SJSA1 (cell line): ENCODE data around the gene JAKMIP1. TPM values are rescaled to one million over a fixed set of nuclear protein-coding genes. Genes with fewer than 3 reads are reported as not detected.

ENCODE experiments used
- DNase-seq, 2 experiments: peaks; one replicate each; pipeline ENCODE4 v3.0.0-alpha.2; 2015 to 2020; ENCODE audit warnings: low spot score in 2 of 2, low read depth in 1 of 2
- H3K27ac ChIP-seq: fragments of 250-450 bp; sonication (Bioruptor Pico); 2 replicates; pipeline ENCODE4 v1.5.1; 2020; ENCODE audit warnings: mild to moderate bottlenecking, moderate library complexity
- H3K27me3 ChIP-seq: fragments of 250-450 bp; sonication (Bioruptor Pico); replicated peaks from 2 replicates; pipeline ENCODE4 v1.5.1; 2020; ENCODE audit warnings: mild to moderate bottlenecking, moderate library complexity
- H3K36me3 ChIP-seq: fragments of 250-450 bp; sonication (Bioruptor Pico); 2 replicates; pipeline ENCODE4 v1.5.1; 2020; ENCODE audit warnings: mild to moderate bottlenecking
- H3K4me1 ChIP-seq: fragments of 250-450 bp; sonication (Bioruptor Pico); replicated peaks from 2 replicates; pipeline ENCODE4 v1.6.1; 2021; ENCODE audit warnings: mild to moderate bottlenecking
- H3K4me3 ChIP-seq: fragments of 250-450 bp; sonication (Bioruptor Pico); 2 replicates; pipeline ENCODE4 v1.5.1; 2020; ENCODE audit warnings: mild to moderate bottlenecking
- H3K9me3 ChIP-seq: fragments of 250-450 bp; sonication (Bioruptor Pico); replicated peaks from 2 replicates; pipeline ENCODE4 v1.5.1; 2020; ENCODE audit warnings: mild to moderate bottlenecking
- total RNA-seq: library from RNA; depleted of rRNA; stranded (reverse); fragments of >200 nt; shearing (Covaris generic); gene quantifications from 2 replicates; pipeline ENCODE4 v1.2.3, GENCODE V29; 2014

JAKMIP1 gene
- total RNA-seq, 1 experiment from 2014 or later: not detected

DNA sequence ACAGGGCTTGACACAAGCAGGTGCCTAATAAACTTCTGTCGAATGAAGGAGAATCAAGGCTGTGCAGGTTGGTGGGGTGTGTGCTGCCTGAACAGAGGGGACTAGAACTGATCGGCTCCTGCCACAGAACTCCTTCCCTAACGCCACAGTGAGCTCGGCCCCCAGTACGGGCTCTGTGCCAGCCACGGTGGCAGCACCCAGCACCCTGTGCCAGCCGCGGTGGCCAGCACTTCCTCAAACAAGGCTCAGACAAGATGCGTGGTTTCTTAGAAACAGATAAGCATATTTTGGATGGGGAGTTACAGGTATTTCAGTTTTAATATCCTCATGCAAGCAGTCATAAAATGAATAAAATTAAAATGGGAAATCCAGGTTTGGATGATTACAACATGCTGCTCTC lies 156.1 kb downstream of the JAKMIP1 start:
- no peaks in the 10 kb centered on the region for H3K27me3 ChIP-seq
- DNase-seq: no peak
- no peaks in the 10 kb centered on the region for H3K4me1 ChIP-seq
- H3K9me3 ChIP-seq: no peaks in the 10 kb centered on the region
- no peak overlapping the region for H3K4me3 ChIP-seq
- no peaks in the 10 kb centered on the region for H3K36me3 ChIP-seq
- no peak overlapping the region for H3K27ac ChIP-seq

DNA sequence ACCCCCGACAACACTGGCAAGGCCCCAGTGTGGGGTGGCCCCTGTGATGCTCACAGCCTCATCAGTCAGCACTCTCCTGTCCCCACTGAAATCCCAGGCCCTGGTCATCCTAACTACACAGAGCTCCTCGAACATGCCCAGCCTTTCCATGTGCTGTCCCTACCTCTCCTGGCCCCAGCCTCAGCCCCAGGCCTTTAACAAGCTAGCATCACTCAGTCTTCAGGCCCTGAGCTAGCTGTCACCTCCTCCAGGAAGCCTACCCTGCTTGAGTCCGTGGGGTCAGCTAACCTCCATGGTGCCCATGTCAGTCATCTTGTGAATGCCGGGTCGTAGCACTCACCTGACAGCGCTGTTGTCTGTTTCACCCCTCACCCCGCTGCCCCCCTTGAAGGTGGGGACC lies 156.5 kb downstream of the JAKMIP1 start:
- no peaks in the 10 kb centered on the region for H3K4me1 ChIP-seq
- H3K36me3 ChIP-seq: no peaks in the 10 kb centered on the region
- no peak overlapping the region for H3K4me3 ChIP-seq
- no peaks in the 10 kb centered on the region for H3K9me3 ChIP-seq
- no peaks in the 10 kb centered on the region for H3K27me3 ChIP-seq
- DNase-seq: no peak
- H3K27ac ChIP-seq: no peak overlapping the region

DNA sequence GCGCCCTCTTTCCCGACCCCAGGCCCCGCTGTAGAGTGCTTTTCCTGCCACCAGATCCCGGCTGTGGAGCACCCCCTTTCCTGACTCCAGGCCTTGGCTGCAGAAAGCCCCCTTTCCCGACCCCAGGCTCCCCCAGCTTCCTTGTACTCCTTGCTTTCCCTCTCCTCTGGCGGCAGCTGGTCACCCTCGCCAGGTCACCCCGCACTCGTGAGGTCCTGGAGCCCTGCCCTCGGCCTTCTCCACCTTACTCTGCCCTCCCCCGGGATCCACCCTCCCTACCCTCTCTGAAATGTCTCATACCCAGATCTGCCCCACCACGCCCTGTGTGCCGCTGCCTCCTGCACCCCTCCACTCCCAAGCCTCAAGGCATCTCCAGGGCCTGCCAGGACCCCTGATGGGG lies 157.2 kb downstream of the JAKMIP1 start:
- H3K27ac ChIP-seq: no peak overlapping the region
- DNase-seq: no peak
- H3K36me3 ChIP-seq: no peaks in the 10 kb centered on the region
- no peaks in the 10 kb centered on the region for H3K27me3 ChIP-seq
- no peak overlapping the region for H3K4me3 ChIP-seq
- no peaks in the 10 kb centered on the region for H3K9me3 ChIP-seq
- H3K4me1 ChIP-seq: no peaks in the 10 kb centered on the region

DNA sequence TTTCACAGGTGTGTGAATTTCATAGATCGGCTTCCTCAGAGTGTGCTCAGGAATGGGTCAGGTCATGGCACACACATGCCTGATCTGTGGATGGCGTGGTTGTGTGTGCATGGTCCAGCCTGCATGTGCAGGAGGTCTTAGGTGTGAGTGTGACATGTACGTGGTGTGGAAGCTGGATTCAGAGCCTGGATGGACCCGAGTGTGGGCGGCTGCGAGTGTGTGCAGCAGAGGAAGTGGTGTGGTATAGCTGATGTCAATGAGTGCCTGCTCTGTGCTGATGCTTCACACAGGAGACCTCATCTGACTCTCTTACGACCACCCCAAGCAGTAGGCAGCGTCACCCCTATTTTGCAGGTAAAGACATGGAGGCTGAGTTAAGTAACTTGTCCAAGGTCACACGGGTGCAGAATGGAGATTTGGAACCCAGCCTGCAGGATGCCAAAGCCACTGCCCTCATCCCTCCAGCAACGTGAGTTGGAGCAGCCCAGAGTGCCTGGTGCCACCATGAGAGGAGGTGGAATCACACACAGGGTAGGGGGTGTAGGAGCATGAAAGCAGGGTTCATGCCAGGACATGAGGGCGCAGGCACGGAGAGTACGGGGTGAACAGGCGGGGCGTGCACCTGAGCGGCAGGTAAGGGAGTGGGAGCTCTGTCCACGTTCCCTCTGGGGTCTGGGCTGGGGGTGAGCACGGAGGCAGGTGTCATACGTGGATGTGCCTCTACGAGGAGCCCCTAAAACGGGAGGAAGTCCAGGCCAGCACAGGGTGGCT lies 157.9 kb downstream of the JAKMIP1 start:
- Histone ChIP-seq H3K36me3 (no peaks in the 10 kb centered on the region), H3K4me3 (no peak overlapping the region), H3K9me3 (no peaks in the 10 kb centered on the region), H3K4me1 (no peaks in the 10 kb centered on the region), H3K27ac (no peak overlapping the region), H3K27me3 (no peaks in the 10 kb centered on the region)
- no peak for DNase-seq

GRCh38 chr4:6041800-6042199 lies 158.5 kb downstream of the JAKMIP1 start:
- H3K27me3 ChIP-seq: no peaks in the 10 kb centered on the region
- no peak overlapping the region for H3K4me3 ChIP-seq
- no peak overlapping the region for H3K27ac ChIP-seq
- H3K9me3 ChIP-seq: no peaks in the 10 kb centered on the region
- DNase-seq: no peak
- no peaks in the 10 kb centered on the region for H3K4me1 ChIP-seq
- no peaks in the 10 kb centered on the region for H3K36me3 ChIP-seq

- Histone ChIP-seq H3K4me1 (no peaks in the 10 kb centered on the region), H3K27ac (no peak overlapping the region), H3K9me3 (no peaks in the 10 kb centered on the region), H3K36me3 (no peaks in the 10 kb centered on the region), H3K27me3 (no peaks in the 10 kb centered on the region), H3K4me3 (no peak overlapping the region)
- DNase-seq: no peak
Measured at GRCh38 chr4:6038711-6039110, 161.6 kb downstream of the JAKMIP1 start.

DNA sequence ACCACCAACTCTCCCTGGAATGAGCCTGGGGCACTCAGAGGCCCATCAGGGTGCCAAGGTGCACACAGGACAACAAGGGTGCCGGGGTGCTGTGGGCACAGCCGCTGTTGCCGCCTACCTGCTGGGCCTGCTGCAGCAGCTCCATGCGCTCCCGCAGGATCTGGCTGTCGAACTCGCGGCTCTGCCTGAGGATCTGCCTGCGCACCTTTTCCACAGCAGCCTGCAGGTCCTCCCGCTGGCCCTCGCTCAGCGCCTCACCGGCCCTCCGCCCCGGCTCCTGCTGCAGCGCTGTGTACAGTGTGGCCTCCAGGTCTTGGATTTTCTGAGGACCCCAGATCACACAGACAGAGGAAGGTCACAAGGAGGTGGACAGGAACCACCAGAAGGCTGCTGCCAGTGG lies 164.6 kb downstream of the JAKMIP1 start:
- no peaks in the 10 kb centered on the region for H3K27me3 ChIP-seq
- DNase-seq: no peak
- H3K9me3 ChIP-seq: no peaks in the 10 kb centered on the region
- H3K36me3 ChIP-seq: no peaks in the 10 kb centered on the region
- H3K4me1 ChIP-seq: no peaks in the 10 kb centered on the region
- H3K27ac ChIP-seq: no peak overlapping the region
- H3K4me3 ChIP-seq: no peak overlapping the region

DNA sequence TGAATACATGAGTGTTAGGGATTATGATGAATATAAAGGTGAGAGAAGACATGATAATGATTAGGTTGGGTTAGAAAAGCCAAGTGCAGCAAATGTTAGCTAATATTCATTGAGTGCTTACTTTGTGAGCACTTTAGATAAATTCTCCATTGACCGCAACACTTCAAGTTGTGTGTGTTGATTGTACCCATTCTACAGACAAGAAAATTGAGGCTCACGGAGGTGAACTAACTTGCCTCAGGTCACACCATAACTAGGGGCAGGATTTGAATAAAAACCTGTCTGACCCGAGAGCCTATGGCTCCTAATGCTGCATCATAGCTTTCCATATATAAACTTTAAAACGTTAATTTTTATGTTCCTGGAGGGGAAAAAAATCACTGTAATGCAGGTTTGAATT lies 167.0 kb downstream of the JAKMIP1 start:
- Histone ChIP-seq H3K36me3 (no peaks in the 10 kb centered on the region), H3K4me3 (no peak overlapping the region), H3K4me1 (no peaks in the 10 kb centered on the region), H3K27ac (no peak overlapping the region), H3K9me3 (no peaks in the 10 kb centered on the region), H3K27me3 (no peaks in the 10 kb centered on the region)
- no peak for DNase-seq

DNA sequence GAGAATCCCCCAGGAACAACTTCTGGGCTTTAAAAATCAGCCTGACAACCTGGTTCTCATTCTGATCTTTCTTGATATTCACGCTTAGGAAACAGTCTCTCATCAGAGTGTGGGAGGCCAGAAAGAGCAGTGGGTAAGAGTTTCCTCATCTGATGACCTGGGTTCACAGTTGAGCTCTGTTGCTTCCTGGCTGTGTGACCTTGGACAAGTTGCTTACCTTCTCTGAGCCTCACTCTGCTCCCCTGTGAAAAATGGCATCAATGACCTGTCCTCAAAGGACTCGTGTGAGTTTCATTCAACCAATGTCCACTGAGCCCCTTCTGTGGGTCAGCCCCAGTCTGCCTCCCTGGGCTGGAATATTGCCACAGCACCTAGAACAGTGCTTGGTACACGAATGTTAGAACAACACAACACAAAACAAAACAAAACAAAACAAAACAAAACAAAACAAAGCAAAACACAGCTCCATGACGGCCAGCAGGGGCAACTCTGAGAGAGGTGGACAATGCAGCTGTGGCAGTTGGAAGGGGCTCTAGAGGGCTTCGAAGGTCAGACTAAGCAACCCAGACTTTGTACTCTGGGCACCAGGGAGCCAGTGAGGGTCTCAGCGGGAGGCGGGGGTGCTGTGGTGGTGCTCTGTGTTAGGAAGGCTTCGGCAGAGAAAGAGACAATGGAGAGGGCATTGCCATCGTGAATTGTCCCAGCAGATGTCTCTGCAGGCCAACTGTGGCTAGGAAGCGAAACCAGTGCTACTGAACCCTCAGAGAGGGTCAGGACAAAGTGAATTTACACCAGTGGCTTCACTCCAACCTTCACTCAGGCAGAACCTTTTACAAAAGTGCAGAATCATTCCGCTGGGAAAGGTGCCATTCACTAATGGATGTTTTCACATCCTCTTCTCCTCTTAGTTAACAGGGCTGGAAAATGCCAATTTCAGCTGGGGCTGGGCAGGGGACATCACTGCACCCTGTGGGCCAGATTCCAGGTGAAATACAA lies 167.8 kb downstream of the JAKMIP1 start:
- Histone ChIP-seq H3K4me3 (no peak overlapping the region), H3K36me3 (no peaks in the 10 kb centered on the region), H3K4me1 (no peaks in the 10 kb centered on the region), H3K9me3 (no peaks in the 10 kb centered on the region), H3K27me3 (no peaks in the 10 kb centered on the region), H3K27ac (no peak overlapping the region)
- DNase-seq: no peak

GRCh38 chr4:6031846-6032245 lies 168.5 kb downstream of the JAKMIP1 start:
- Histone ChIP-seq H3K27me3 (no peaks in the 10 kb centered on the region), H3K36me3 (no peaks in the 10 kb centered on the region), H3K4me3 (no peak overlapping the region), H3K9me3 (no peaks in the 10 kb centered on the region), H3K4me1 (no peaks in the 10 kb centered on the region), H3K27ac (no peak overlapping the region)
- no peak for DNase-seq

- Histone ChIP-seq H3K27me3 (no peaks in the 10 kb centered on the region), H3K9me3 (no peaks in the 10 kb centered on the region)
- DNase-seq: no peak
Measured at GRCh38 chr4:6030679-6031078, 169.7 kb downstream of the JAKMIP1 start.

DNA sequence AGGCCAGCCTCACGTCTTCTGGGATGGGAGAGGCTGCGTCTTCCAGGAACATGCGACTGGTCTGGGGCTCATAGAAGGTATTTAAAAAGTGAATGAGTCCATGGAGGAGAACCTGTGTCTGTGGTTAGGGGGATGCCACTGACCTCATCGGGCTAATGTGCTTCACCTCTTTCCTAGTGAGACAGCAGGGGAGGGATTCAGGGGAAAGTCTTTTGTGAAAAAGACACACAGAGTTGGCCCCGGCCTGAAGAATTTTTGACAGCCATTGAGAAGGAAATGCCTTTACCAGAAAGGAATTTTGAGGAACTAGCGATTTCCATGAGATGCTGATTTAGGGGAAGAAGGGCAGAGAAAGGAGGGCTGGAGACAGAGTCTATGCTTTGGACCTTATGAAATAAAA lies 171.1 kb downstream of the JAKMIP1 start:
- Histone ChIP-seq H3K36me3 (no peaks in the 10 kb centered on the region), H3K9me3 (no peaks in the 10 kb centered on the region), H3K4me1 (no peaks in the 10 kb centered on the region), H3K27ac (no peak overlapping the region), H3K4me3 (no peak overlapping the region), H3K27me3 (no peaks in the 10 kb centered on the region)
- no peak for DNase-seq

More at GRCh38 chr4:6030679-6031078, 169.7 kb downstream of the JAKMIP1 start:
- H3K36me3 ChIP-seq: no peaks in the 10 kb centered on the region
- no peak overlapping the region for H3K27ac ChIP-seq
- no peaks in the 10 kb centered on the region for H3K4me1 ChIP-seq
- no peak overlapping the region for H3K4me3 ChIP-seq

DNA sequence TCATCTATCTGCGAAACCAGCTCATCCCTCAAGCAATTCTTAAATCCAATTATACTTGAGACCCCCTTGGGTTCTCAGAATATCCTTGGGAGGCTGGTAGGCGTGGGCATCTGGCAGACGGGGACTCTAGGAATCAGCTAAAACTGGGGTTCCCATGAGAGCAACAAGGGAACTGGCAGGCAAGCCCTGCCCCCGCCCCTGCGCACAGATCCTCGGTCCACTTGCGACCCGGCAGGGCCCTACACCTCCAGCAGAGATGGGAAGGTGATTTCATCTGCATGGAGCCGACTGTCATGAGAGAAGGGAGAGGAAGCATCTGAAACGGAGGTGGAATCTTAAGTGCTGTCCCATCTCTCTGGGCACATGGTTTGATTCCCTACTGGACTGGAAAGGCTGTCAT lies 172.2 kb downstream of the JAKMIP1 start:
- Histone ChIP-seq H3K9me3 (no peaks in the 10 kb centered on the region), H3K4me1 (no peaks in the 10 kb centered on the region), H3K4me3 (no peak overlapping the region), H3K27ac (no peak overlapping the region), H3K36me3 (no peaks in the 10 kb centered on the region), H3K27me3 (no peaks in the 10 kb centered on the region)
- DNase-seq: no peak

DNA sequence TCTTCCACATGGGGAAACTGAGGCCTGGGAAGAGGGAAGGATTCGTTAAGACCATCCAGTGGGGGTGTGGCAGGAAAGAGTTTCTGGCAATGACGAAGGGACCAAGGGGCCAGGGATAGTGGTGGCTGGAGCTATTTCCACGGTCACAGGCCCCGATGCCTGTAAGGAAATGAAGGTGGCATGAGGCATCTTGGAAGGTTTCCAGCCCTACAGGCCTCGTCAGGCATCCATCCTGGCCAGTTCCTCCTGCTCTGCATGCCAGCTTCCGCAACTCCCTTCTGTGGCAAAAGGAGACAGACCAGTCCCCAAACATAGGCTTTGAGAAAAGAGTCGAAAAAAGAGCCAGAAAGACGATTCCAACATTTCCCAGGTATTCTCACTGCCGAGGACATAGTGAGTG lies 173.0 kb downstream of the JAKMIP1 start:
- Histone ChIP-seq H3K27me3 (no peaks in the 10 kb centered on the region), H3K36me3 (no peaks in the 10 kb centered on the region), H3K9me3 (no peaks in the 10 kb centered on the region), H3K4me1 (no peaks in the 10 kb centered on the region), H3K4me3 (no peak overlapping the region), H3K27ac (no peak overlapping the region)
- no peak for DNase-seq
